Stimulated activated CD4-positive, alpha-beta T cell treated with anti-CD3 and anti-CD28 coated beads, Interleukin-4, amount 100 ng/mL, for 4 hours (primary cell): ENCODE data around the gene PTPRD.

ENCODE experiments used
- DNase-seq, 2 experiments: peaks; one replicate each; pipeline ENCODE4 v3.0.0-alpha.2; 2020

Gene PTPRD

GRCh38 chr9:8600914-8601680, 2011.7 kb downstream of the PTPRD start:
- no peak for DNase-seq

- DNase-seq, result no peak
Observed at GRCh38 chr9:8599937-8600336, 2012.9 kb downstream of the PTPRD start.

- no peak for DNase-seq
Observed at GRCh38 chr9:8589476-8589875, 2023.3 kb downstream of the PTPRD start.

DNA sequence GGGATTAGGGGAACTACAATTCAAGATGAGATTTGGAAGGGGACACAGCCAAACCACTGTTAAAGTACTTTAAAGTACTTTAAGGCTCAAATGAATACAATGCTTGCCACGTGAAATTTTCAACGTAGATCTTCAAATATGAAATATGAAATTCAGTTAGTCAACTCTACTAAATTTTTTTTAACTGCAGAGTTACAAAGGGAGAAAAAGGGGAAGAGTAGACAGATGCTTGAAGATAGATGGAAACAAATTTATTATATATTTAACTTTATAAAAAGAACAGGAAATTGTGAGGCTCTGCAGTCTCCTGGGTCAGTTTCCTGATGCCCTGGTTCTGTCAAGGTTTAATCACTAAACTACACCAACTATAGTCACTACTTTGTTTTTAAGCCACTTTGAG, 2027.8 kb downstream of the PTPRD start:
- no peak for DNase-seq

DNA sequence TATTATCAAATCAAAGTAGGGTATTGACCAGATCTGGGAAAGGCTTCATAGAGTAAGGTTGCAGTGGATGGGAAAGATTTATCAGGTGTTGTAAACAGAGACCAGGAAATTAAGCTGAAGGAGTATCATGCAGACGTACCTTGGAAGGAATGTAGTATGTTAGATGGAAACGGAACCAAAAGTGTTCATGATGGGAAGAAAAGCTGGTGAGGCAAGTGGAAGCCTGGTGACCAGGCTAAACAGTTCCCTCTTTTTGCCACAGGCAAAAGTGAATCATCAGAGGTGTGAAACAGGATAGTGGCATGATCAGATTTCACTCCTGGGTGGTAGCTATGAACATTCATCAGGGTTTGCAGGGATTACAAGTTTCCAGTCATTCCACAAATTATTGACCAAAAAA, 2033.1 kb downstream of the PTPRD start:
- DNase-seq, result no peak

GRCh38 chr9:8576741-8577140, 2036.1 kb downstream of the PTPRD start:
- no peak for DNase-seq

- no peak for DNase-seq
Observed at GRCh38 chr9:8574846-8575245, 2038.0 kb downstream of the PTPRD start.

- no peak for DNase-seq
Observed at GRCh38 chr9:8572209-8572608, 2040.6 kb downstream of the PTPRD start.

DNA sequence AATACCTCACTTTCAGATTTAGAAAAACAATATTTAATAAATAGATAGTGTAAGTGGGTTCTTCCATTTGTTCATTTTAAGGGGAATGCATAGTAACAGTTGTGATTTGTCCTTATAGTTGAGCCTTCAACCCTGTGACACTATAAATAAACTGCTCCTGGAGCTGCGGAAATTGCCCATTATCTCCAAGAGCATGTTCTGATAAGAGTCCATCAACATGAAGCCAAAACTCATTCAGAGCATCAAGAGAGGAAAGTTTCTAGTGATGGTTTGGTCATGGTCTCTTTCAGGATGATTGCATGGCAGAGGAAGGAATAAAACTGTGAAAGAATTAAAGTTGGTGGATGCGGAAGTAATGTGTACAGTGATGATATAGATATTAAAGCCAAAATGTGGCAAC, 2041.2 kb downstream of the PTPRD start:
- DNase-seq, result no peak

DNA sequence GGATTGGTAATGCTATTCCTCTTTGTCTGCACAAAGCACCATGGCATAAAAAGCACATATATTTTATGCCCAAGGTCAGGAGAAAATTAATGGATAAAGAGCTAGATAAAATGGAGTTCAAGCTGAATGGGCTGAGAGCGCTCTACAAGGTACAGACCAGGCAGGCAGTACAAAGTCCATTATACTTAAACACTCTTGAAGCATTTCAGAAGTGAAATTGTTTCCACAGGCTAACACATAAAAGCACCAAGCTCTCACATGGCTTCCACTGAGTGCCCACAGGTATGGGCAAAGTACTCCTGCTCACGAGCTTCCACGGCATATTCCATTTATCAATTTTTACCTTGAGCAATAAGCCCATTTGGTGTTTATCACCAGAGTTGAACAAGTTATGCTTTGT, 2042.0 kb downstream of the PTPRD start:
- DNase-seq, result no peak

GRCh38 chr9:8569823-8570222, 2043.0 kb downstream of the PTPRD start:
- DNase-seq, result no peak

GRCh38 chr9:8567963-8568579, 2044.7 kb downstream of the PTPRD start:
- DNase-seq, result no peak

- DNase-seq, result no peak
Observed at GRCh38 chr9:8564960-8565359, 2047.8 kb downstream of the PTPRD start.

- no peak for DNase-seq
Observed at GRCh38 chr9:8560560-8561525, 2052.0 kb downstream of the PTPRD start.

- no peak for DNase-seq
Observed at GRCh38 chr9:8558176-8558575, 2054.6 kb downstream of the PTPRD start.

DNA sequence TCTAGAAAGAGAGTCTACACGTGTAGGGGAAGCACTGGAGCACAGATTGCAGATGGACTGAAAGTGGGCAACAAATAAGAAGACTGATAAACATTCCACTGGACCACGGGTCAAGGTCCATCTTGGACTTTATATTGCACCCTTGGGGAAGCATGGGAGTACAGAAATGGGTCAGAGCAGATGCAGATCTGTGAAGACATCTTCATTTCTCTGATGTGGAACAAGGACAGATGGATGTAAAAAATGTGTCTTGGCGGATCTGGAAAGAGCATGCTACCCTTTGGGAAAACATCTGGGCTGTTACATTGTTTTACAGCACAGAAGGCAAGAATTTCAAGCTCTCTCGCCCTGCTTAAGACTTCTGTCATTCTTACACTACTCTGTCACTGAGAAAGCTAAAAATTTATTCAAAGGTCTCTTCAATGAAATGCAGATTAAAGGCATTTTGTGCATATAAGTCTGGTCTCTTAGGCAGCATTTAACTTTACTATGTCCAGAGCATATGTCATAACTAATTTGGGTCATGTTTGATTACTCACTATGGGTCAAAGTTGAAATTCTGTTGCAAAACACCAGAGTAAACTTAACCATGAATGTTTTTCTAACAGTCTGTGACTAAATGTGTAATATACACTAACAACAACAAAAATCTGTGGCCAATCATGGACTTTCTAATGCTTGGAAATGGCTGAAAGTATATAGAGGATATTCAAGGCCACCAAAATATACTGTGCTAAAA, 2056.9 kb downstream of the PTPRD start:
- DNase-seq, result no peak

GRCh38 chr9:8553444-8553843, 2059.4 kb downstream of the PTPRD start:
- DNase-seq, result no peak

DNA sequence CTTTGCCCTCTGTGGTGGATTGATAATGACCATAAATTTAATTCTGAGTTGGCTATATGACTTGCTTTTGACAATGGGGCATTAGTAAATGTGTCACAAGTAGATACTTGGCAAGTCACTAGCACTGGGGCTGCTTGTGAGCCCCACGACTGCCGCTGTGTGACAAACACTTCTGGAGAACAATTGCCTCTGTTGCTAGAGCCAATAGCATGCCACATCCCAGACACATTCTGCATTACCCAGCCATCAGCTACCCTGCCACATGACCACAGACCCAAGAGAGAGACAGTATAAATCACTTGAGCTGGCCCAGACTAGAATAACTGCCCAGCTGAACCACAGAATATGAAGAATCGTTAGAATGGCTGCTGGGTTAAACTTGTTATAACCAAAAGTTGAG, 2060.1 kb downstream of the PTPRD start:
- DNase-seq, result no peak

GRCh38 chr9:8549214-8549613, 2063.6 kb downstream of the PTPRD start:
- no peak for DNase-seq

DNA sequence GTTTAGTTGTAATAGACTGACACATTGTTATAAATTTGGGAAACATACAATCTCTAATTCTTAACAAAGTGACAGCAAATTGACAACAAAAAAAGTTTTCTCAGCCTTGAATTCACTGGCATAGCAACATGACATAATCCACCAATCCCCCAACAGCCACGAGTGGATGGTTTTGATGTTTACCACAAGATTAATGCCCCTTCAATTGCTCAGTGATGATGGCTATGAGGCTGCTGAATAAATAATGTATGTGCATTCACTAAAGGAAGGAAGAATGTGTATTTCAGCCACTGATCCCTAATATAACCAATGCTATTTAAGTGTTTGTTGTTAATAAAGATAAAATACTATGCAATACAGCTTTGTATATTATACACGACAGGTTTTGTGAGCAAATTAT, 2069.6 kb downstream of the PTPRD start:
- DNase-seq, result no peak

GRCh38 chr9:8542537-8542936, 2070.3 kb downstream of the PTPRD start:
- DNase-seq, result no peak

- no peak for DNase-seq
Observed at GRCh38 chr9:8539681-8540197, 2073.1 kb downstream of the PTPRD start.

DNA sequence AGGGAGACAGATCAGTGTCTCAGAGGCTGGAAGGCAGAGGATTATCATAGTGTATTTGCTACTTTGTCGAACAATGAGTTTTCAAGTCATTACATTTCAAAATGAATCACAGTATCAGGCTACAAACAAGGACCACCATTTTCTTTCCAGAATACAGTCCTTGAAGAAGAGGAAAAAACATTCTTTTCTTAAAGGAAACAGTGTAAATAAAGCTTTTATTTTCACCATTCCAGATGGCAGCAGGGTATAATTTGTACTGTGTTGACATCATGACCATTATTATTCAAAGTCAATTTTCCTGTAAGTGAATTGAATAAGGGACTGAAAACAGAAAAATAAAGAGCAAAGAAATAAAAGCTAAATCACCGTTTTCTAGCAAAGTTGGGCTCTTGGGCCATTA, 2076.0 kb downstream of the PTPRD start:
- no peak for DNase-seq
